HL-60/S4 (cell line): Measurements from ENCODE around the gene PPM1F.

ENCODE experiments used
- in situ Hi-C: fragments of 300-500 bp; cut with MboI; formaldehyde crosslinking; loops from 2 replicates; pipeline ENCODE4 v1.14.3; 2022; ENCODE audit warnings: low sequenced_read_pairs

Gene PPM1F

GRCh38 chr22:21961127-21961867 is 8.6 kb upstream of the PPM1F start:
- in situ Hi-C loops = no loop called here

- in situ Hi-C loops = no loop called here
These were observed 7.8 kb upstream of the PPM1F start for GRCh38 chr22:21960200-21961126.

GRCh38 chr22:21959274-21960074 is 6.8 kb upstream of the PPM1F start:
- in situ Hi-C loops = no loop called here

- in situ Hi-C loops = no loop called here
These were observed 6.0 kb upstream of the PPM1F start for GRCh38 chr22:21958360-21959273.

- in situ Hi-C loops = no loop called here
These were observed 650 bp downstream of the PPM1F start for GRCh38 chr22:21951931-21952465.

- in situ Hi-C loops = no loop called here
These were observed 1.6 kb downstream of the PPM1F start for GRCh38 chr22:21951062-21951461.

GRCh38 chr22:21949948-21950347 is 2.7 kb downstream of the PPM1F start:
- in situ Hi-C loops = loop anchor here (10.0 to 25.0 kb wide), 2 partner anchors 245 to 388 kb away; partner anchors contain the start of genes RIMBP3C and UBE2L3

- in situ Hi-C loops = loop anchor here (10.0 to 25.0 kb wide), 2 partner anchors 245 to 387 kb away; partner anchors contain the start of genes RIMBP3C and UBE2L3
These were observed 3.1 kb downstream of the PPM1F start for GRCh38 chr22:21949569-21949918.

- in situ Hi-C loops = loop anchor here (10.0 to 25.0 kb wide), 2 partner anchors 244 to 387 kb away; partner anchors contain the start of genes RIMBP3C and UBE2L3
These were observed 3.7 kb downstream of the PPM1F start for GRCh38 chr22:21948824-21949568.

- in situ Hi-C loops = loop anchor here (10.0 to 25.0 kb wide), 2 partner anchors 244 to 386 kb away; partner anchors contain the start of genes RIMBP3C and UBE2L3
These were observed 4.3 kb downstream of the PPM1F start for GRCh38 chr22:21948390-21948789.

- in situ Hi-C loops = loop anchor here (10.0 to 25.0 kb wide), 2 partner anchors 243 to 385 kb away; partner anchors contain the start of genes RIMBP3C and UBE2L3
These were observed 5.3 kb downstream of the PPM1F start for GRCh38 chr22:21947040-21948014.

GRCh38 chr22:21946262-21946925 is 6.3 kb downstream of the PPM1F start:
- in situ Hi-C loops = loop anchor here (10.0 to 25.0 kb wide), 2 partner anchors 242 to 384 kb away; partner anchors contain the start of genes RIMBP3C and UBE2L3

GRCh38 chr22:21945453-21946261 is 7.0 kb downstream of the PPM1F start:
- in situ Hi-C loops = loop anchor here (10.0 to 25.0 kb wide), 2 partner anchors 241 to 383 kb away; partner anchors contain the start of genes RIMBP3C and UBE2L3

GRCh38 chr22:21944871-21945270 is 7.8 kb downstream of the PPM1F start:
- in situ Hi-C loops = loop anchor here (10.0 to 25.0 kb wide), 2 partner anchors 240 to 383 kb away; partner anchors contain the start of genes RIMBP3C and UBE2L3

- in situ Hi-C loops = loop anchor here (10.0 to 25.0 kb wide), 2 partner anchors 239 to 382 kb away; partner anchors contain the start of genes RIMBP3C and UBE2L3
These were observed 8.8 kb downstream of the PPM1F start for GRCh38 chr22:21943571-21944448.
